Panc1 (cell line): ENCODE measurements around the gene CNOT6L.

Experiments
- POLR2AphosphoS5 ChIP-seq: IDR thresholded peaks from 2 replicates; pipeline ENCODE4 v1.6.1; 2012; ENCODE audit warnings: mild to moderate bottlenecking, low read depth, low read length, moderate library complexity
- TF ChIP-seq, protein P1 (sequence below), 2 experiments: IDR thresholded peaks; 2 replicates each; pipeline ENCODE4 v1.6.1; 2011 to 2012; ENCODE audit warnings: low read depth in 2 of 2, control low read depth in 1 of 2, low read length in 1 of 2, mild to moderate bottlenecking in 1 of 2, moderate library complexity in 1 of 2; ENCODE audit not compliant: insufficient read depth in 1 of 2
- TF ChIP-seq, protein P2 (sequence below): fragments of 450-650 bp; IDR thresholded peaks from 2 replicates; pipeline ENCODE4 v1.5.1; 2017; ENCODE audit warnings: mild to moderate bottlenecking

DNA sequence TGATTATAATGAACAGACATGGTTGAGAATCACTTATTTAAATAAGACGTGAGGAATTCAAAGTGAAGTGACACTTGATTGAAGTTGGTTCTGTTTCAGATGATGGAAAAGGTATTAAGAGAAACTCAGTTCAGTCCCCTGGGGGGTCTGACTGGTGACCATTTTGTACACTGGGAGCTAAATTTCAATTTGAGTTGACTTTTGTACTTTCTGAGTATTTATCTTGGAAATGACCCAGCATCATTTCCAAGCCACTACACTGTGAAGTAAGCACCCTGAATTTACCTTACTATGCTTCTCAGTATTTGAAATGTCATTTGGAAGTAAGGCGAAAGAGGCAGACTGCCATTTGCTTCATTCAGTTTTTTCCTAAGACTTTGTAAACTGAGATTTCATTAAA, 73.4 kb downstream of the CNOT6L start:
- TF ChIP-seq, protein P1, sequence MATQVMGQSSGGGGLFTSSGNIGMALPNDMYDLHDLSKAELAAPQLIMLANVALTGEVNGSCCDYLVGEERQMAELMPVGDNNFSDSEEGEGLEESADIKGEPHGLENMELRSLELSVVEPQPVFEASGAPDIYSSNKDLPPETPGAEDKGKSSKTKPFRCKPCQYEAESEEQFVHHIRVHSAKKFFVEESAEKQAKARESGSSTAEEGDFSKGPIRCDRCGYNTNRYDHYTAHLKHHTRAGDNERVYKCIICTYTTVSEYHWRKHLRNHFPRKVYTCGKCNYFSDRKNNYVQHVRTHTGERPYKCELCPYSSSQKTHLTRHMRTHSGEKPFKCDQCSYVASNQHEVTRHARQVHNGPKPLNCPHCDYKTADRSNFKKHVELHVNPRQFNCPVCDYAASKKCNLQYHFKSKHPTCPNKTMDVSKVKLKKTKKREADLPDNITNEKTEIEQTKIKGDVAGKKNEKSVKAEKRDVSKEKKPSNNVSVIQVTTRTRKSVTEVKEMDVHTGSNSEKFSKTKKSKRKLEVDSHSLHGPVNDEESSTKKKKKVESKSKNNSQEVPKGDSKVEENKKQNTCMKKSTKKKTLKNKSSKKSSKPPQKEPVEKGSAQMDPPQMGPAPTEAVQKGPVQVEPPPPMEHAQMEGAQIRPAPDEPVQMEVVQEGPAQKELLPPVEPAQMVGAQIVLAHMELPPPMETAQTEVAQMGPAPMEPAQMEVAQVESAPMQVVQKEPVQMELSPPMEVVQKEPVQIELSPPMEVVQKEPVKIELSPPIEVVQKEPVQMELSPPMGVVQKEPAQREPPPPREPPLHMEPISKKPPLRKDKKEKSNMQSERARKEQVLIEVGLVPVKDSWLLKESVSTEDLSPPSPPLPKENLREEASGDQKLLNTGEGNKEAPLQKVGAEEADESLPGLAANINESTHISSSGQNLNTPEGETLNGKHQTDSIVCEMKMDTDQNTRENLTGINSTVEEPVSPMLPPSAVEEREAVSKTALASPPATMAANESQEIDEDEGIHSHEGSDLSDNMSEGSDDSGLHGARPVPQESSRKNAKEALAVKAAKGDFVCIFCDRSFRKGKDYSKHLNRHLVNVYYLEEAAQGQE (IDR thresholded peaks at IDR 0.05; ENCODE audit: insufficient read depth in 1 of 2, low read depth in 2 of 2, low read length in 1 of 2), result no peak
- TF ChIP-seq, protein P2, sequence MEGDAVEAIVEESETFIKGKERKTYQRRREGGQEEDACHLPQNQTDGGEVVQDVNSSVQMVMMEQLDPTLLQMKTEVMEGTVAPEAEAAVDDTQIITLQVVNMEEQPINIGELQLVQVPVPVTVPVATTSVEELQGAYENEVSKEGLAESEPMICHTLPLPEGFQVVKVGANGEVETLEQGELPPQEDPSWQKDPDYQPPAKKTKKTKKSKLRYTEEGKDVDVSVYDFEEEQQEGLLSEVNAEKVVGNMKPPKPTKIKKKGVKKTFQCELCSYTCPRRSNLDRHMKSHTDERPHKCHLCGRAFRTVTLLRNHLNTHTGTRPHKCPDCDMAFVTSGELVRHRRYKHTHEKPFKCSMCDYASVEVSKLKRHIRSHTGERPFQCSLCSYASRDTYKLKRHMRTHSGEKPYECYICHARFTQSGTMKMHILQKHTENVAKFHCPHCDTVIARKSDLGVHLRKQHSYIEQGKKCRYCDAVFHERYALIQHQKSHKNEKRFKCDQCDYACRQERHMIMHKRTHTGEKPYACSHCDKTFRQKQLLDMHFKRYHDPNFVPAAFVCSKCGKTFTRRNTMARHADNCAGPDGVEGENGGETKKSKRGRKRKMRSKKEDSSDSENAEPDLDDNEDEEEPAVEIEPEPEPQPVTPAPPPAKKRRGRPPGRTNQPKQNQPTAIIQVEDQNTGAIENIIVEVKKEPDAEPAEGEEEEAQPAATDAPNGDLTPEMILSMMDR, result no peak
- TF ChIP-seq POLR2AphosphoS5, result no peak
